ENCODE data around the gene IGSF21. TPM values are rescaled to one million over a fixed set of nuclear protein-coding genes. Genes with fewer than 3 reads are reported as not detected.

IGSF21 gene
- total RNA-seq, 2 experiments from 2014 or later = not detected

- H3K27me3 Mint-ChIP-seq = peaks cover 21% of the 10 kb centered on the region
- H3K36me3 Mint-ChIP-seq = no peaks in the 10 kb centered on the region
- no peaks in the 10 kb centered on the region for H3K4me1 Mint-ChIP-seq (ENCODE audit: low read depth)
- H3K4me3 Mint-ChIP-seq = no peak overlapping the region
- H3K27ac Mint-ChIP-seq = no peak overlapping the region
- H3K9me3 Mint-ChIP-seq = no peaks in the 10 kb centered on the region
- POLR2A ChIA-PET = no interaction called here
- CTCF ChIA-PET = no interaction called here
- no peak for DNase-seq
- intact Hi-C loops (cut with micrococcal nuclease) = no loop called here
Measured at GRCh38 chr1:18200136-18200717, 92.6 kb downstream of the IGSF21 start.

- Mint-ChIP-seq H3K4me1 (ENCODE audit: low read depth) (no peaks in the 10 kb centered on the region), H3K4me3 (no peak overlapping the region), H3K27me3 (peaks cover 24% of the 10 kb centered on the region), H3K27ac (no peak overlapping the region), H3K9me3 (no peaks in the 10 kb centered on the region), H3K36me3 (no peaks in the 10 kb centered on the region)
- ChIA-PET POLR2A (no interaction called here), CTCF (no interaction called here)
- intact Hi-C loops (cut with micrococcal nuclease) = no loop called here
- no peak for DNase-seq
Measured at GRCh38 chr1:18200918-18201317, 93.3 kb downstream of the IGSF21 start.

GRCh38 chr1:18201997-18202719 lies 94.6 kb downstream of the IGSF21 start:
- POLR2A ChIA-PET = no interaction called here
- Mint-ChIP-seq H3K36me3 (no peaks in the 10 kb centered on the region), H3K9me3 (peaks cover 4% of the 10 kb centered on the region), H3K27ac (no peak overlapping the region), H3K4me3 (no peak overlapping the region), H3K4me1 (ENCODE audit: low read depth) (no peaks in the 10 kb centered on the region), H3K27me3 (peaks cover 24% of the 10 kb centered on the region)
- intact Hi-C loops (cut with micrococcal nuclease) = no loop called here
- CTCF ChIA-PET = no interaction called here
- no peak for DNase-seq

GRCh38 chr1:18203645-18204044 lies 96.0 kb downstream of the IGSF21 start:
- Mint-ChIP-seq H3K4me1 (ENCODE audit: low read depth) (no peaks in the 10 kb centered on the region), H3K27me3 (peaks cover 25% of the 10 kb centered on the region), H3K9me3 (peaks cover 6% of the 10 kb centered on the region), H3K4me3 (no peak overlapping the region), H3K36me3 (no peaks in the 10 kb centered on the region), H3K27ac (no peak overlapping the region)
- ChIA-PET POLR2A (no interaction called here), CTCF (no interaction called here)
- DNase-seq = no peak
- intact Hi-C loops (cut with micrococcal nuclease) = no loop called here

DNA sequence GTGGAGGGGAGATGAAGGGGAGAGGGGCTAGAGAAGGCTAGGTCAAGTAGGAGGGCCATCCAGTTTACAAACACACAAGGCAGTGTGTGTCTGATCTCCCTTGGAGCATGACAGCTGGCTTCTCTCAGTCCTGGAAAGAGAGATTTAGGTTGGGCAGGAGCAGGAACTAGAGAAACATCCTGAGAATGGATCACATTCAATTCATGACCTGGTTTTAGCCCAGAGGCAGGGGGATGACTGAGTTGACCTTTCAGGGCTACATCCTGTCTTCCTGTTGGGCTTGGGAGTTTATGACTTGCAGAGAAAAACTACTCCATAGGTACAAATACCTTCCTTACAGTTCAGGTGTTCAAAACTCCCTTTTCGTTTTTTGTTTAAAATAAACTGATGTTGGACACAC lies 97.0 kb downstream of the IGSF21 start:
- Mint-ChIP-seq H3K9me3 (peaks cover 6% of the 10 kb centered on the region), H3K27me3 (peaks cover 26% of the 10 kb centered on the region), H3K4me1 (ENCODE audit: low read depth) (no peaks in the 10 kb centered on the region), H3K4me3 (no peak overlapping the region), H3K27ac (no peak overlapping the region), H3K36me3 (no peaks in the 10 kb centered on the region)
- CTCF ChIA-PET = no interaction called here
- intact Hi-C loops (cut with micrococcal nuclease) = no loop called here
- POLR2A ChIA-PET = no interaction called here
- DNase-seq = no peak

- Mint-ChIP-seq H3K9me3 (peaks cover 6% of the 10 kb centered on the region), H3K4me3 (no peak overlapping the region), H3K27ac (no peak overlapping the region), H3K27me3 (peaks cover 26% of the 10 kb centered on the region), H3K4me1 (ENCODE audit: low read depth) (no peaks in the 10 kb centered on the region), H3K36me3 (no peaks in the 10 kb centered on the region)
- POLR2A ChIA-PET = no interaction called here
- intact Hi-C loops (cut with micrococcal nuclease) = no loop called here
- no peak for DNase-seq
- CTCF ChIA-PET = no interaction called here
Measured at GRCh38 chr1:18205319-18205718, 97.7 kb downstream of the IGSF21 start.

- Mint-ChIP-seq H3K27ac (no peak overlapping the region), H3K27me3 (peaks cover 13% of the 10 kb centered on the region), H3K4me1 (ENCODE audit: low read depth) (no peaks in the 10 kb centered on the region), H3K36me3 (no peaks in the 10 kb centered on the region), H3K4me3 (no peak overlapping the region), H3K9me3 (peaks cover 3% of the 10 kb centered on the region)
- no peak for DNase-seq
- intact Hi-C loops (cut with micrococcal nuclease) = no loop called here
- CTCF ChIA-PET = no interaction called here
- POLR2A ChIA-PET = no interaction called here
Measured at GRCh38 chr1:18211764-18212163, 104.2 kb downstream of the IGSF21 start.

DNA sequence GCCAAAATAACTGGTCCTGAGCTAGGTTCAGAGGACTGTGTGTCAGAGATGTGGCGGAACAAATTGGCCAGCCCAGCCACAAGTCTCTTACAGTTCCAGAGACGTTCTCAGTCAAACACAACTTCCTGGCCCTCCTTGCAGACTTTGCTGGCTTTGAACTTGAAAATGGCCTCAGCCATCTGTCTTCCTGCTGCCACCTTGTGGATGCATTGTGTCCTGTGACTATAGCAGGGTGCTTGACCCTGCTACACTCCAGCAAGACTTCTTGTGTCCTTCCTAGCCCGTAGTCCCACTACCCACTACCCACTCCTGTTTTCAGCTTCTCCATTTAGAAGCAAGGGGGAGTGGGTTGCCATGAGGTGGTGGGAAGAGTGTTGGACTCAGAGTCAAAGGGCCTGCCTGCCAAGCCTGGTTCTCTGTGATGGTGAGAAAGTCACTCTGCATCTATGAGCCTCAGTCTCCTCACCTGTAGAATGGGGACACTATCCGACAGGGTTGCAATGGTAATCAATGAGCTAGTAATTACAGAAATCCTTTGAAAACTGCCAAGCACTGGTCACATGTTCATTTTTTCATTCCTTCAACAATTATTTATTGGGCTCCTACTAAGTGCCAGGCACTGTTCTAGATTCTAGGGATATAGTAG lies 109.9 kb downstream of the IGSF21 start:
- Mint-ChIP-seq H3K4me1 (ENCODE audit: low read depth) (no peaks in the 10 kb centered on the region), H3K9me3 (peaks cover 21% of the 10 kb centered on the region), H3K4me3 (no peak overlapping the region), H3K36me3 (no peaks in the 10 kb centered on the region), H3K27ac (no peak overlapping the region), H3K27me3 (peaks cover 6% of the 10 kb centered on the region)
- intact Hi-C loops (cut with micrococcal nuclease) = no loop called here
- DNase-seq = no peak
- ChIA-PET CTCF (no interaction called here), POLR2A (no interaction called here)

DNA sequence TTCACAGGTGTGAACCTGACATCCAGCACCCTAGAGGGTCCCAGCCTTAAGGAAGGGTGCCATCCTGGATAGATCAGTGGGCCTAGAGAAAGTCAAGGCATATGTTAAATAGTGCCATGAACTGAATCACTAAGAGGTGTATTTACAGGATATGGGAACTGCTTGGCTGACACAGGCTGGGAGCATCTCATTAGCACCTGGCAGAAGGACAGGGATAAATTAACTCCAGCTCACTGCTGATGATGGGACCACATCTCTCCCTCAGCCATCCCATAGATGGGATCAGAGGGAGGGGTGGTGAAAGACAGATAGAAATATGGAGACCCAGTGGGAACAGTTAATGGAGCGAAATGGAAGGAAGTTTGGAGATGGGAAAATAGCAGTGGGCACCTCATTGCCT lies 122.0 kb downstream of the IGSF21 start:
- Mint-ChIP-seq H3K4me3 (no peak overlapping the region), H3K4me1 (ENCODE audit: low read depth) (no peaks in the 10 kb centered on the region), H3K27me3 (peaks cover 14% of the 10 kb centered on the region), H3K27ac (no peak overlapping the region), H3K9me3 (peaks cover 29% of the 10 kb centered on the region), H3K36me3 (peaks cover 1% of the 10 kb centered on the region)
- intact Hi-C loops (cut with micrococcal nuclease) = no loop called here
- ChIA-PET CTCF (no interaction called here), POLR2A (no interaction called here)
- DNase-seq = no peak

GRCh38 chr1:18230321-18230720 lies 122.7 kb downstream of the IGSF21 start:
- Mint-ChIP-seq H3K9me3 (peaks cover 34% of the 10 kb centered on the region), H3K4me1 (ENCODE audit: low read depth) (no peaks in the 10 kb centered on the region), H3K27ac (no peak overlapping the region), H3K36me3 (peaks cover 1% of the 10 kb centered on the region), H3K4me3 (no peak overlapping the region), H3K27me3 (peaks cover 21% of the 10 kb centered on the region)
- ChIA-PET POLR2A (no interaction called here), CTCF (no interaction called here)
- intact Hi-C loops (cut with micrococcal nuclease) = no loop called here
- DNase-seq = no peak

DNA sequence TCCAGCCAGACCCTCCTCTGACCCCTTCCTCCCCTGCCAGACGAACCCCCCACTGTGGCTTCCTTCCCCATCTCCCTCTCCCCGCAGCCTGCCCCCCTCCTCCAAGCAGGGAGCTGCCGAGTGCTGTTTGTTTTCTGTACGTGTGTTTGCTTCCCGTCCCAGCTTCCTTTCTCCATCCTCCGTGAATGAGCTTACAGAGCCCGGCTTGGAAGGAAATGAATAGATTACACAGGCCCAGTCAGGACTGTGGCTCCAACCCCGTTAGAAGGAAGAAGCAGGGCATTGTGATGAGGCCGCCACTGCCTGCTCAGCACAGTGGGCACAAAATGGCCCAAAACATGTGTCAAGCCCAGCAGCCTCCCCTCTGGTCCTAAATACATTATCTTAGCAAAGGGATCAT lies 123.2 kb downstream of the IGSF21 start:
- no peak overlapping the region for H3K4me3 Mint-ChIP-seq
- H3K9me3 Mint-ChIP-seq = peaks cover 39% of the 10 kb centered on the region
- H3K36me3 Mint-ChIP-seq = peaks cover 1% of the 10 kb centered on the region
- ChIA-PET POLR2A (no interaction called here), CTCF (interaction anchor here (0.5 kb wide), 1 partner anchor 734 kb away, joined by 3 read pairs; no protein-coding TSS in a partner anchor)
- DNase-seq = no peak
- no peaks in the 10 kb centered on the region for H3K4me1 Mint-ChIP-seq (ENCODE audit: low read depth)
- no peak overlapping the region for H3K27ac Mint-ChIP-seq
- H3K27me3 Mint-ChIP-seq = peaks cover 22% of the 10 kb centered on the region
- intact Hi-C loops (cut with micrococcal nuclease) = no loop called here

- Mint-ChIP-seq H3K4me1 (ENCODE audit: low read depth) (no peaks in the 10 kb centered on the region), H3K27ac (no peak overlapping the region), H3K27me3 (peaks cover 22% of the 10 kb centered on the region), H3K36me3 (peaks cover 1% of the 10 kb centered on the region), H3K4me3 (no peak overlapping the region), H3K9me3 (peaks cover 42% of the 10 kb centered on the region)
- no peak for DNase-seq
- POLR2A ChIA-PET = no interaction called here
- intact Hi-C loops (cut with micrococcal nuclease) = no loop called here
- CTCF ChIA-PET = interaction anchor here (1.4 kb wide), 1 partner anchor 12 kb away, joined by 3 read pairs; no protein-coding TSS in a partner anchor
Measured at GRCh38 chr1:18232052-18232451, 124.5 kb downstream of the IGSF21 start.

Data from activated CD4-positive, alpha-beta memory T cell treated with anti-CD3 and anti-CD28 coated beads for 36 hours (primary cell).